Measurements from ENCODE around the gene ODF2. TPM values are rescaled to one million over a fixed set of nuclear protein-coding genes. Genes with fewer than 3 reads are reported as not detected.

The ODF2 gene
- total RNA-seq, 1 experiment from 2014 or later: 31.2 TPM

- Histone ChIP-seq H3F3A (ENCODE audit: low read length, unreplicated experiment) (no peaks in the 10 kb centered on the region), H3K9me2 (replicated peaks; ENCODE audit: low read length) (no peaks in the 10 kb centered on the region), H3K4me1 (ENCODE audit: insufficient read depth, low read length) (peaks cover 16% of the 10 kb centered on the region), H3K36me3 (ENCODE audit: low read depth, low read length) (no peaks in the 10 kb centered on the region; the same call in 1 of the 2 replicates), H3K27ac (ENCODE audit: low read length) (no peak overlapping the region), H3K4me2 (ENCODE audit: low read length) (peak overlapping the region; percentile 94), H3K9ac (ENCODE audit: low read length) (peak overlapping the region; percentile 51), H2AFZ (ENCODE audit: low read length) (peak overlapping the region; percentile 98), H3K9me3 (ENCODE audit: low read length) (no peaks in the 10 kb centered on the region), H3K79me2 (ENCODE audit: low read length) (no peaks in the 10 kb centered on the region), H3K27me3 (ENCODE audit: low read length) (no peaks in the 10 kb centered on the region), H3K4me3 (ENCODE audit: low read length) (peak overlapping the region; percentile 86), H4K20me1 (ENCODE audit: low read length) (no peaks in the 10 kb centered on the region)
- TF ChIP-seq CTCF (conservative IDR thresholded peaks at IDR 0.05; ENCODE audit: low read depth, low read length): peak; percentile 75
- no peak for TF ChIP-seq EZH2phosphoT487 (IDR thresholded peaks at IDR 0.05; ENCODE audit: borderline replicate concordance, low read length)
- ChIA-PET CTCF (interaction anchor here (1.2 kb wide), 1 partner anchor 58 kb away, joined by 6 read pairs; no protein-coding TSS in a partner anchor), POLR2A (ENCODE audit: unreplicated experiment) (interaction anchor here (0.6 kb wide), 1 partner anchor 49 kb away, joined by 3 read pairs; the partner anchor contains the start of gene URM1)
- intact Hi-C loops (cut with micrococcal nuclease): no loop called here
- ATAC-seq (peak; percentile 84), DNase-seq (peak; percentile 64)
- BruUV-seq (replicated peaks): no TSS peak
Measured at GRCh38 chr9:128420060-128420650, 35.7 kb upstream of the ODF2 start.

- Histone ChIP-seq H2AFZ (ENCODE audit: low read length) (peak within 1 kb of the TSS; percentile 98), H3K9me3 (ENCODE audit: low read length) (no peaks in the 10 kb centered on the region), H3K4me3 (ENCODE audit: low read length) (peak within 1 kb of the TSS; percentile 86), H4K20me1 (ENCODE audit: low read length) (no peaks in the 10 kb centered on the region), H3K27me3 (ENCODE audit: low read length) (no peaks in the 10 kb centered on the region), H3K4me2 (ENCODE audit: low read length) (peak within 1 kb of the TSS; percentile 94), H3K36me3 (ENCODE audit: low read depth, low read length) (no peaks in the 10 kb centered on the region; the same call in 1 of the 2 replicates), H3K9ac (ENCODE audit: low read length) (peak within 1 kb of the TSS; percentile 57), H3K9me2 (replicated peaks; ENCODE audit: low read length) (no peaks in the 10 kb centered on the region), H3K4me1 (ENCODE audit: insufficient read depth, low read length) (peaks cover 15% of the 10 kb centered on the region), H3F3A (ENCODE audit: low read length, unreplicated experiment) (no peaks in the 10 kb centered on the region), H3K27ac (ENCODE audit: low read length) (no peak within 1 kb of the TSS), H3K79me2 (ENCODE audit: low read length) (no peaks in the 10 kb centered on the region)
- ChIA-PET CTCF (interaction anchor here (0.6 to 1.2 kb wide), 10 partner anchors 11 to 498 kb away, joined by 3 to 10 read pairs (median 6); partner anchors contain the start of gene ODF2), POLR2A (ENCODE audit: unreplicated experiment) (no interaction called here)
- BruUV-seq (replicated peaks): no TSS peak
- DNase-seq (peak; percentile 36), ATAC-seq (peak; percentile 80)
- intact Hi-C loops (cut with micrococcal nuclease): no loop called here
- TF ChIP-seq CTCF (conservative IDR thresholded peaks at IDR 0.05; ENCODE audit: low read depth, low read length): no peak
- TF ChIP-seq EZH2 (IDR thresholded peaks at IDR 0.05; ENCODE audit: low read length, unreplicated experiment): no peak
- TF ChIP-seq EZH2phosphoT487 (IDR thresholded peaks at IDR 0.05; ENCODE audit: borderline replicate concordance, low read length): no peak
Measured at GRCh38 chr9:128420651-128421481, 34.9 kb upstream of the ODF2 start, which contains the start of gene CERCAM. Gene CERCAM (plus strand): TSS chr9:128420857. CDS start chr9:128420878, 21 bp downstream.

Data from PC-3 (cell line).